Cardiac fibroblast (primary cell): ENCODE results near the gene PPFIBP2.
A peak's percentile ranks its signal among the peaks of the same experiment; 100 is the strongest.

ENCODE experiments used
- DNase-seq, 2 donors: peaks; one replicate each; pipeline versions ENCODE4 v3.0.0 to v3.0.0-alpha.2; 2010; ENCODE audit warnings: low read depth in 2 of 2
- H3K4me3 ChIP-seq, 2 donors: replicated peaks in 1 of 2; 1 replicate in 1 of 2; 2 replicates in 1 of 2; pipeline ENCODE4 v1.5.1; 2011; ENCODE audit warnings: low read depth in 2 of 2, low read length in 2 of 2, mild to moderate bottlenecking in 2 of 2, moderate library complexity in 1 of 2
- TF ChIP-seq, protein P1 (sequence below): IDR thresholded peaks from one replicate; pipeline ENCODE4 v1.5.1; 2011; ENCODE audit warnings: low read depth, mild to moderate bottlenecking, low read length, inconsistent platforms

The PPFIBP2 gene

DNA sequence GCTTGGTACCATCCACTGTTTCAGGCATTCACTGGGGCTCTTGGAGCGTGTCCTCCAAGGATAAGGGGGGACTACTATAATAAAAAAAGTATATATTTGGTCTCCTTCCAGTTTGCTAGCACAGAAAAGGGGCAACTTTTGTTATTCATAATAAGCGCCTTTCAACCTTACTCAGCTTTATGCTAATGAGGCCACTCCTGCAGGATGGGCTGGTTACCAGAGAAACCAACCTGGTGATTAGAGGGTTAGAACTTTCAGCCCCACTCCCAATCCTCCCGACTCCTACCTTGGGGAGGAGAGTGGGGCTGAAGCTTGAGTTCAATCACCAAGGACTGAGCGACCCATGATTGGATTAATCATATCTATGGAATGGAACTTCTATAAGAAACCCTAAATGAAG, 31.8 kb downstream of the PPFIBP2 start:
- DNase-seq, result no peak
- TF ChIP-seq, protein P1, sequence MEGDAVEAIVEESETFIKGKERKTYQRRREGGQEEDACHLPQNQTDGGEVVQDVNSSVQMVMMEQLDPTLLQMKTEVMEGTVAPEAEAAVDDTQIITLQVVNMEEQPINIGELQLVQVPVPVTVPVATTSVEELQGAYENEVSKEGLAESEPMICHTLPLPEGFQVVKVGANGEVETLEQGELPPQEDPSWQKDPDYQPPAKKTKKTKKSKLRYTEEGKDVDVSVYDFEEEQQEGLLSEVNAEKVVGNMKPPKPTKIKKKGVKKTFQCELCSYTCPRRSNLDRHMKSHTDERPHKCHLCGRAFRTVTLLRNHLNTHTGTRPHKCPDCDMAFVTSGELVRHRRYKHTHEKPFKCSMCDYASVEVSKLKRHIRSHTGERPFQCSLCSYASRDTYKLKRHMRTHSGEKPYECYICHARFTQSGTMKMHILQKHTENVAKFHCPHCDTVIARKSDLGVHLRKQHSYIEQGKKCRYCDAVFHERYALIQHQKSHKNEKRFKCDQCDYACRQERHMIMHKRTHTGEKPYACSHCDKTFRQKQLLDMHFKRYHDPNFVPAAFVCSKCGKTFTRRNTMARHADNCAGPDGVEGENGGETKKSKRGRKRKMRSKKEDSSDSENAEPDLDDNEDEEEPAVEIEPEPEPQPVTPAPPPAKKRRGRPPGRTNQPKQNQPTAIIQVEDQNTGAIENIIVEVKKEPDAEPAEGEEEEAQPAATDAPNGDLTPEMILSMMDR, result no peak
- no peak overlapping the region for H3K4me3 ChIP-seq

DNA sequence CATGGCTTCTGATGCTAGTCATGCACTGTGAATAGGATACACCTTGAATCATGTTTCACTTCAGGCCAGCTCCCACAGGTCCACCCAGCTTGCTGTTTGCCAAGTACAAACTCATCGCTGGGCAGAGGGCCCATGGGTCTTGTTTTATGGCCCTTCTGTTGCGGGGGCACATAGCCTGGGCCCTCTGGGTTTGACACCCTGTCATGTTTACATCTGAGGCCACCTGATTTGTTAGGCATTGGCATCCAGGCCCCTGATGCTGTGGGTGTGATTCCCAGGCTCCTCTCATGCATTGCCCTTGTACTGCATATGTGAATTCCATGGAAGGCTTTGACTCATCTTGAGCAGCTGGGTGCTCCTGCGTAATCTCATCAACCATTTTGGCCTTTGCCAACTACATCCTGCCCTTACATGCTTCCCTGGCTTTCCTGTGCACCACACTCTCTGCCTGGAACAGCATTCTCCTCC, 32.6 kb downstream of the PPFIBP2 start:
- H3K4me3 ChIP-seq, result no peak overlapping the region
- TF ChIP-seq, protein P1, result no peak
- no peak for DNase-seq

DNA sequence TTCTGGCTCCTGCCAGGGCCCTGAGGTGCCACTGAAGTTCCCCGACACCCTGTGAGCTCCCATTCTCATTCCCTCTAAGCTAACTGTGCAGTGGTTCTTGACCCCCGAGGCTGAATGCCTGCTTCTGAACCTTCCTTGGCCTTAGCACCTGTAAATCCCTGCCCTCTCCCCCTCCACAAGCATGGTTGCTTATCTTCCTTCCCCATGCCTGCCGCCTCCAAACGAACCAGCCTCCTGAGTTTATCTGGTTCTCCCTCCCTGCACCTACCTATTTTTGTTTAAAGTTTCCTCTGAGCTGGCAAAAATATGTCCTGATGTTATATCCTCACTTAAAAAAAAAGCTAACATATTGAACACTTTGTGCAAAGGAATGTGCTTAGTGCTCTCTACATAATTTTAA, 33.9 kb downstream of the PPFIBP2 start:
- TF ChIP-seq, protein P1, result no peak
- no peak overlapping the region for H3K4me3 ChIP-seq
- no peak for DNase-seq

DNA sequence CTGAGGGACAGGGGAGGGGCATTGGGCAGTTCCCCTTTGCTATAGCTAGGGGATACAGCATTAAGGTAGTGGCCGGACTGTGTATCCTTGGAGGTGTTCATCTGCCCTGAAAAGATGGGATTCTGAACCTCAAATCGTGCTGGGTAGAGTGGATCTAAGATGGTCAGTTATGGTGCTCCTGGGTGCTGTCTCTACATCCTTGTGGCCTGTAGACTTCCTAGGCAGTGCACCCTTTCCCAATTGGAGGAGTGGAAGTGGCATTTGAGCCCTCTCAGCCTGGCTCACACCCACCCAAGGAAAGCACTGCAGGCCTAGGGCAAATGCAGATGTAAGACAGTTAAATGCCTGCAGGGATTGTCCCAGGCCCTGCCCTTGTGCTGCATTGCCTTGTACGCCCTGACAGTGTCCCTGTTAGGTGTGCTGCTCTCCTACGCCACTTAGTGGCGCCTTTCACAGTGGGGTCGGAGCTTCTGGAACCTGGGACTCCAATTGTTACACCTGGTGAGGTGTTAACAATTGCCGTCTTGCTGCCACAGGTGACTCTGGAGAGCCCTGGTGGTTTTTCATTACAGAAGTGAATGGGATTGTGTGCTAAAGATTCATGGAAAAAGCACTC, 35.0 kb downstream of the PPFIBP2 start:
- TF ChIP-seq, protein P1, result no peak
- no peak overlapping the region for H3K4me3 ChIP-seq
- DNase-seq, result no peak

DNA sequence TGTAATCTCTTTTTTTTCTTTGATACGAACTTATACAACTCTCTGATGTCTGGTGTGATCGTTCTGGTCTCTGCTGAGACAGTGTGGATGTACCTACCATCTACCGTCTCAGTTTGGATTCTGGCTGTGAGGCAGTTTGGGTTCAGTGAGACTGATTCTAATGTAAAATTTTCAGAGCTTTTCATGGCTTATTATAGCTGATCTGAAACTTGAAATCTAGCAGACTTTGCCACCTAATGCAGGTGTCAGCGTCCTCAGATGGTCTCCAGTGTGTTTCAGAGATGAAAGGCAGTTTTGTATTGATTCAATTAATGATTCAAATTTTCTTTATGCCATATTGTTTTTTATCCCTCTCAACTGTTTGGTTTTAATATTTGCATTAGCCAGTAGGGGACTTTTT, 35.9 kb downstream of the PPFIBP2 start:
- no peak overlapping the region for H3K4me3 ChIP-seq
- TF ChIP-seq, protein P1, result no peak
- DNase-seq, result no peak

DNA sequence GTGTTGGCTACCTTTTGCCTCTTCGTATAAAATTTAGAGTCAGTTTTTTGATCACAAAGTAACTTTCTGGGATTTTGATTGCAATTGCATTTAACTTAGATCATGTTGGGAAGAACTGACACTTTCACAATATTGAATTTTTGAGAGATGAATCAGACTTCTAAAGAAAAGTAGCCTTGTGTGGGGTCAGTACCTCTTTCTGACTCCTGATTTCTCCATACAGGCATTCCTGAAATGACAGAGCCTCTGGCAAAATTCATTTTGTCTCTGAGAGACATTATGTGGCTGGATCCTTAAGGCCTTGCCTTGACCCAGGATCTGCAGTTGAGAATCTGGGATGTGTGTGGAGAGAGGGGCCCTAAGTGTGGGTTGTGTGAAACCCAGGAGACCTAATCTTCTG, 37.8 kb downstream of the PPFIBP2 start:
- TF ChIP-seq, protein P1, result no peak
- DNase-seq, result peak; percentile 65 to 67
- no peak overlapping the region for H3K4me3 ChIP-seq

DNA sequence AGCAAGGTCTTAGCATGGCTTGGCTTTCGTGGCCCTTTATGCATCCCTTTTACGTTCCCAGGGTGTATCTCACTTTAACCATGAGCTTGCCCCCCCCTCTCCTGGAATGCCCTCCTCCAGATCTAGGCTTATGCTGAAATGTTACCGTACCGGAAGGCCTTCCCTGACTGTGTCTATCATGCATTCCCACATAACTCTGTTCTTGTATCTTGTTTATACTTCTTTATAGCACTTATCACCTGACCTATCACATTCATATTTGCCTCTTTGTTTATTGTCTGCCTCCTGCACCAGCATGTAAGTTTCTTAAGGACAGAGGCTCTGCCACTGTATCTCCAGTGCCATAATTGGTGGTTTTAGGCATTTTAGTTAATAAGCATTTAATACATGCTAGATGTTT, 38.9 kb downstream of the PPFIBP2 start:
- TF ChIP-seq, protein P1, result no peak
- no peak for DNase-seq
- no peak overlapping the region for H3K4me3 ChIP-seq
